SU-DHL-6 (cell line): ENCODE results near the gene RASAL3.

ENCODE experiments used
- EZH2phosphoT487 ChIP-seq: fragments of 200-600 bp; sonication (generic), shearing (Covaris generic); conservative IDR thresholded peaks from 2 replicates; pipeline ENCODE4 v1.6.1; 2018; ENCODE audit warnings: mild to moderate bottlenecking, antibody characterized with exemption, low read length, moderate library complexity, mixed read lengths
- TF ChIP-seq, protein P1 (sequence below): fragments of 200-600 bp; sonication (generic); IDR thresholded peaks from one replicate; pipeline ENCODE4 v1.5.1; 2017; ENCODE audit warnings: antibody characterized with exemption, mild to moderate bottlenecking, low read length, moderate library complexity; ENCODE audit not compliant: insufficient read depth, poor library complexity, severe bottlenecking

GRCh38 chr19:15439078-15439799 lies 25.1 kb downstream of the RASAL3 start:
- TF ChIP-seq, protein P1, sequence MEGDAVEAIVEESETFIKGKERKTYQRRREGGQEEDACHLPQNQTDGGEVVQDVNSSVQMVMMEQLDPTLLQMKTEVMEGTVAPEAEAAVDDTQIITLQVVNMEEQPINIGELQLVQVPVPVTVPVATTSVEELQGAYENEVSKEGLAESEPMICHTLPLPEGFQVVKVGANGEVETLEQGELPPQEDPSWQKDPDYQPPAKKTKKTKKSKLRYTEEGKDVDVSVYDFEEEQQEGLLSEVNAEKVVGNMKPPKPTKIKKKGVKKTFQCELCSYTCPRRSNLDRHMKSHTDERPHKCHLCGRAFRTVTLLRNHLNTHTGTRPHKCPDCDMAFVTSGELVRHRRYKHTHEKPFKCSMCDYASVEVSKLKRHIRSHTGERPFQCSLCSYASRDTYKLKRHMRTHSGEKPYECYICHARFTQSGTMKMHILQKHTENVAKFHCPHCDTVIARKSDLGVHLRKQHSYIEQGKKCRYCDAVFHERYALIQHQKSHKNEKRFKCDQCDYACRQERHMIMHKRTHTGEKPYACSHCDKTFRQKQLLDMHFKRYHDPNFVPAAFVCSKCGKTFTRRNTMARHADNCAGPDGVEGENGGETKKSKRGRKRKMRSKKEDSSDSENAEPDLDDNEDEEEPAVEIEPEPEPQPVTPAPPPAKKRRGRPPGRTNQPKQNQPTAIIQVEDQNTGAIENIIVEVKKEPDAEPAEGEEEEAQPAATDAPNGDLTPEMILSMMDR, result no peak
- no peak for TF ChIP-seq EZH2phosphoT487
